Astrocyte of the spinal cord (primary cell): ENCODE data around the gene MRPL37.

Experiments used
- DNase-seq: peaks from one replicate; pipeline ENCODE4 v3.0.0; 2011; ENCODE audit warnings: low read depth, low spot score
- H3K4me3 ChIP-seq: 2 replicates; pipeline ENCODE4 v1.5.1; 2011; ENCODE audit warnings: low read depth, mild to moderate bottlenecking, low read length, moderate library complexity
- CTCF ChIP-seq: IDR thresholded peaks from 2 replicates; pipeline ENCODE4 v1.5.1; 2012; ENCODE audit warnings: low read depth, mild to moderate bottlenecking, low read length, inconsistent platforms
- in situ Hi-C: cut with HindIII; loops from 2 replicates; pipeline ENCODE4 v1.10.0; 2017; ENCODE audit warnings: low sequenced_read_pairs

The MRPL37 gene

DNA sequence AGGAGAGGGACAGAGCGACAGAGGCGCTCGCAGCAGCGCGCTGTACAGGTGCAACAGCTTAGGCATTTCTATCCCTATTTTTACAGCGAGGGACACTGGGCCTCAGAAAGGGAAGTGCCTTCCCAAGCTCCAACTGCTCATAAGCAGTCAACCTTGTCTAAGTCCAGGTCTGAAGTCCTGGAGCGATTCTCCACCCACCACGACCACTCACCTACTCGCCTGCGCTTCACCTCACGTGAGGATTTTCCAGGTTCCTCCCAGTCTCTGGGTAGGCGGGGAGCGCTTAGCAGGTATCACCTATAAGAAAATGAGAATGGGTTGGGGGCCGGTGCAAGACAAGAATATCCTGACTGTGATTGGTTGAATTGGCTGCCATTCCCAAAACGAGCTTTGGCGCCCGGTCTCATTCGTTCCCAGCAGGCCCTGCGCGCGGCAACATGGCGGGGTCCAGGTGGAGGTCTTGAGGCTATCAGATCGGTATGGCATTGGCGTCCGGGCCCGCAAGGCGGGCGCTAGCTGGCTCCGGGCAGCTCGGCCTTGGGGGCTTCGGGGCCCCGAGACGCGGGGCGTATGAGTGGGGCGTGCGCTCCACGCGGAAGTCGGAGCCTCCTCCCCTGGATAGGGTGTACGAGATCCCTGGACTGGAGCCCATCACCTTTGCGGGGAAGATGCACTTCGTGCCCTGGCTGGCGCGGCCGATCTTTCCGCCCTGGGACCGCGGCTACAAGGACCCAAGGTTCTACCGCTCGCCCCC is at the start of gene MRPL37, which contains the start of gene CYB5RL:
MRPL37 (plus strand) TSS at position 403 of the 754 bp plus-strand sequence; CDS start at position 480, 77 bp downstream.
CYB5RL (minus strand) TSS at position 266 of the 754 bp plus-strand sequence. CDS start 4,414 bp downstream, outside the sequence.
- DNase-seq: peak; percentile 97
- peak within 1 kb of the TSS; percentile 93 for H3K4me3 ChIP-seq
- no peak for TF ChIP-seq CTCF
- in situ Hi-C loops: no loop called here

DNA sequence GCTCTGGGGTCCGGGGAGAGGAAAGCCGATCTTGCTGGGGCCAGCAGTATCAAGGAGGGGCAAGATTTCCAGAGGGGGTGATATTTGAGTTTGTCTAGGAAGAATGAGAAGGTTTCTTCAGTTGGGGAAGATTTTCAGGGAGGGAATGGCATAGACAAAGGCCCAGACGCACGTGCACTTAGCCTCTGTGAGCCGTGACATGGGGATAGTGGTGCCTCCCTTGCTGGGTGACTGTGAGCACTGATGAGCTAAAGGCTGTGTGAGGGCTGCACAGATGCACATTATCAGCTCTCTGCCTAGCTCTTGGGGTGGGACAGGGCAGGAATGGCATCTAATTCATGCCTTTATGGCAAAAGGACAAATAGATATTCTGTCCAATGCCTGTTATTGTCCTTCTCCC is 49.0 kb upstream of the MRPL37 start:
- DNase-seq: no peak
- H3K4me3 ChIP-seq: no peak overlapping the region
- in situ Hi-C loops: no loop called here
- no peak for TF ChIP-seq CTCF

DNA sequence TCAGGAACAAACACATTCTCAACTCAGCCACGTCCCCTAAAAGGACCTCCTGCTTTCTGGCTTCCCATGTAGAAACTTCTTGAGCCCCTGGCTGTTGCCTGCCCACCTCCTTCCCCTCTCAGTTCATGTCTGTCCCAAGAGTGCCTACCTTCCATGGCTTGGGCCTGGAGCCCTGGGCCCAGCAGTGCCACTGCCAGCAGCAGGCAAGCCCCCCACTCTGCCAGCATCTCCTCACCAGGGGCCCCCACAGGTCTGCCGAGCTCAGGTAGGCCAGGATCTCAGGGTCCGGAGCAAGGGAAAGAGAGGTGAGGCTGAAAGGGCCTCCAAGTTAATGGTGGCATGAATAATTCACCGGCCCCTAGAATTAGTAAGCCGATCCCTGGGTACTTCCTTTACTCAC is 47.3 kb upstream of the MRPL37 start, which contains the start of gene CDCP2:
CDCP2 (minus strand) TSS at position 305 of the 400 bp plus-strand sequence; CDS start at position 227, 78 bp downstream.
- no peak within 1 kb of the TSS for H3K4me3 ChIP-seq
- no peak for DNase-seq
- in situ Hi-C loops: no loop called here
- no peak for TF ChIP-seq CTCF

DNA sequence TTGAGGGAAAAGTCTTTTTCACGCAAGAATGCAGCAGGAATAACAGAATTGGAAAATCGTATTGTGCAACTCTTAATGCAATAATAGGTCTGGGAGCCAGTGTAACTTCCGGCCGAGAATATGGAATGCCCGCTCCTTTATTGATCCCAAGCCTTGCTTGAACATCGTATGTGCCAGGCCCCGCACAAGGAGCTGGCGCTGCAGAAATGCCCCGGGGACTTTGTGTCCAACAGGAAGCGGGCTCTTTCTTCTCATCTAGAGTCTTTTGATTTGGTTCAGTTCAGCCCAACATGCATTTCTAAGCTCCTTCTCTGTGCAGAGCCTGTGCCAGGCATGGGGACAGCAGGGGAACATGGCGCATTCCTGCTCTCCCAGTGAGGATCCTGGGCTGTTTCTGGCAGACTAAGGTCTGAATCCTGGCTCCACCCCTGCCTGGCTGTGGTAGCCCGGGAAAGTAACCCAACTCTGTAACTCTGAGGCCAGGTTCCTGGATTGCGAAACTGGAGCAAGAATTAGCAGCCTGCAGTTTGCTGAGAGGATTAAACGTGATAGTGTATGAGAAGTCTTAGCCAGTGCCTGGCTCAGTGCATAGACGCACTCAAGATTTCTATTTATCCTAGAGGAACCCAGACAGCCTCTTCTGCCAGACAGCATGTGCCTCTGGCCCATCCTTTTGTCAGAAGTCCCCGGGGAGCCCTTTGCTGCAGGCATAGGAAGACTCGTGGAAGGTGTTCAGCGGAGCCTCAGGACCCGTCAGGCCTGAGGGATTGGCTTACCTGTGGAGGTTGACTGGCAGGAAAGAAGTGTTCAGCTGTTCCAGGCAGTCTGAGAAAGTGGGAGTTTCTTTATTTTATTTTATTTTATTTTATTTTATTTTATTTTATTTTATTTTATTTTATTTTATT is 46.2 kb upstream of the MRPL37 start:
- H3K4me3 ChIP-seq: no peak overlapping the region
- in situ Hi-C loops: no loop called here
- DNase-seq: peak; percentile 51
- no peak for TF ChIP-seq CTCF

GRCh38 chr1:54156201-54156600 is 43.8 kb upstream of the MRPL37 start:
- DNase-seq: no peak
- no peak for TF ChIP-seq CTCF
- in situ Hi-C loops: no loop called here
- H3K4me3 ChIP-seq: no peak overlapping the region

GRCh38 chr1:54156986-54157385 is 43.0 kb upstream of the MRPL37 start:
- DNase-seq: no peak
- in situ Hi-C loops: no loop called here
- no peak for TF ChIP-seq CTCF
- no peak overlapping the region for H3K4me3 ChIP-seq
